K562 (cell line): ENCODE results near the gene PAQR6. TPM values are rescaled to one million over a fixed set of nuclear protein-coding genes. Genes with fewer than 3 reads are reported as not detected.

Source experiments
- DEAF1 ChIP-seq: fragments of 450-650 bp; formaldehyde crosslinking; IDR thresholded peaks from 2 replicates; pipeline ENCODE4 v1.4.0; 2020; ENCODE audit warnings: mild to moderate bottlenecking, moderate library complexity
- EHMT2 ChIP-seq: fragments of 450-650 bp; IDR thresholded peaks from 2 replicates; pipeline ENCODE4 v1.6.1; 2018; ENCODE audit warnings: antibody characterized with exemption
- ELK3 ChIP-seq: fragments of 450-650 bp; formaldehyde crosslinking; IDR thresholded peaks from 2 replicates; pipeline ENCODE4 v1.4.0; 2020; ENCODE audit warnings: mild to moderate bottlenecking
- FOXK1 ChIP-seq: sonication (generic); formaldehyde crosslinking; IDR thresholded peaks from 2 replicates; pipeline ENCODE4 v1.8.0; 2022; ENCODE audit warnings: missing genetic modification reagents, mild to moderate bottlenecking, borderline replicate concordance
- MTA2 ChIP-seq: fragments of 450-650 bp; IDR thresholded peaks from 2 replicates; pipeline ENCODE4 v1.6.1; 2016; ENCODE audit warnings: low read depth
- MTA3 ChIP-seq: fragments of 450-650 bp; formaldehyde crosslinking; IDR thresholded peaks from 2 replicates; pipeline ENCODE4 v1.6.1; 2017; ENCODE audit warnings: mild to moderate bottlenecking, borderline replicate concordance
- MTF1 ChIP-seq: fragments of 250-450 bp; sonication (Bioruptor Pico); IDR thresholded peaks from 2 replicates; pipeline ENCODE4 v1.9.0; 2021; ENCODE audit warnings: moderate library complexity, mild to moderate bottlenecking, inconsistent platforms, borderline replicate concordance
- PATZ1 ChIP-seq: fragments of 250-450 bp; sonication (Bioruptor Pico); IDR thresholded peaks from 2 replicates; pipeline ENCODE4 v1.5.0; 2020; ENCODE audit warnings: mild to moderate bottlenecking, borderline replicate concordance
- PCBP1 ChIP-seq: fragments of 200-400 bp; formaldehyde crosslinking; IDR thresholded peaks from 2 replicates; pipeline ENCODE4 v1.6.1; 2018; ENCODE audit warnings: mild to moderate bottlenecking, low read depth, low read length; ENCODE audit not compliant: poor library complexity, severe bottlenecking
- RBM25 ChIP-seq: fragments of 200-400 bp; formaldehyde crosslinking; IDR thresholded peaks from 2 replicates; pipeline ENCODE4 v1.6.1; 2018; ENCODE audit warnings: low read length, low read depth, moderate library complexity; ENCODE audit not compliant: severe bottlenecking
- SMARCB1 ChIP-seq: IDR thresholded peaks from 2 replicates; pipeline ENCODE4 v1.6.1; 2011; ENCODE audit warnings: improper control_type of control experiment, low read depth; ENCODE audit not compliant: insufficient read length
- TSHZ1 ChIP-seq: fragments of 250-450 bp; sonication (Bioruptor Pico); IDR thresholded peaks from 2 replicates; pipeline ENCODE4 v1.4.0; 2020; ENCODE audit warnings: mild to moderate bottlenecking, moderate library complexity
- USF2 ChIP-seq: sonication (generic); formaldehyde crosslinking; IDR thresholded peaks from 2 replicates; pipeline ENCODE4 v1.5.0; 2020; ENCODE audit warnings: missing genetic modification reagents
- ZBTB17 ChIP-seq: fragments of 450-650 bp; formaldehyde crosslinking; IDR thresholded peaks from 2 replicates; pipeline ENCODE4 v1.4.0; 2020; ENCODE audit warnings: mild to moderate bottlenecking
- ZNF140 ChIP-seq: fragments of 250-450 bp; sonication (Bioruptor Pico); IDR thresholded peaks from 2 replicates; pipeline ENCODE4 v1.8.0; 2021; ENCODE audit warnings: moderate library complexity, mild to moderate bottlenecking, inconsistent platforms
- ZNF175 ChIP-seq: fragments of 200-800 bp; sonication (Bioruptor generic); IDR thresholded peaks from 2 replicates; pipeline ENCODE4 v1.6.1; 2016; ENCODE audit warnings: low read depth, mild to moderate bottlenecking, missing genetic modification characterization, missing compliant biosample characterization
- ZNF3 ChIP-seq: fragments of 250-450 bp; sonication (Bioruptor Pico); IDR thresholded peaks from 2 replicates; pipeline ENCODE4 v1.5.0; 2021; ENCODE audit warnings: mild to moderate bottlenecking, moderate library complexity
- ZNF695 ChIP-seq: fragments of 450-650 bp; formaldehyde crosslinking; IDR thresholded peaks from 2 replicates; pipeline ENCODE4 v1.4.0; 2020; ENCODE audit warnings: mild to moderate bottlenecking, moderate library complexity
- polyA plus RNA-seq, 8 experiments: library from polyadenylated mRNA; depleted of rRNA in 4 of 8; stranded (reverse) in 5 of 8; unstranded in 3 of 8; fragments of >200 nt; fragmentation: Nextera tagmentation in 2 of 8; fragmentation: Illumina TruSeq in 1 of 8; extraction: Ambion mirVana in 2 of 8; extraction: Trizol in 1 of 8; gene quantifications; 2 replicates each; pipeline versions ENCODE4 v1.2.1 to v1.2.3, GENCODE V29; 2011 to 2014; ENCODE audit warnings: inconsistent platforms in 1 of 8, missing spikeins in 1 of 8
- total RNA-seq, 7 experiments: library from RNA; depleted of rRNA in 6 of 7; stranded (reverse); fragments of >200 nt in 6 of 7; fragmentation: Illumina TruSeq in 2 of 7; extraction: Trizol in 2 of 7; gene quantifications; 2 replicates each; pipeline versions ENCODE4 v1.2.1 to v1.2.3, GENCODE V29; 2011 to 2021; ENCODE audit warnings: low replicate concordance in 1 of 7

PAQR6 gene
- total and polyA plus RNA-seq, 9 of the 15 experiments (the other 6 are each of a cell fraction or from before 2014, with no cell fraction given): 0.07 to 1.8 (median 0.62) TPM

GRCh38 chr1:156193488-156194299 is 54.2 kb downstream of the PAQR6 start, which contains the start of gene SLC25A44 (continued):
- TF ChIP-seq FOXK1 (CRISPR knock-in tag): no peak
- no peak for TF ChIP-seq ELK3 (CRISPR knock-in tag)
- TF ChIP-seq ZNF175: no peak
- TF ChIP-seq MTF1 (CRISPR knock-in tag): no peak
- TF ChIP-seq ZNF3 (CRISPR knock-in tag): no peak
- no peak for TF ChIP-seq RBM25
- no peak for TF ChIP-seq SMARCB1
- TF ChIP-seq PATZ1 (CRISPR knock-in tag): no peak
- no peak for TF ChIP-seq TSHZ1
- peak; percentile 5; the same call in 1 of the 2 replicates for TF ChIP-seq USF2
- no peak for TF ChIP-seq ZNF140 (CRISPR knock-in tag)
- no peak for TF ChIP-seq EHMT2
- 0 out of 2 replicates have a peak, but pooled peaks have one; percentile 7 for TF ChIP-seq MTA2
- TF ChIP-seq PCBP1: no peak
- TF ChIP-seq MTA3: peak; percentile 44; the same call in 1 of the 2 replicates
- no peak for TF ChIP-seq ZNF695 (CRISPR knock-in tag)
- no peak for TF ChIP-seq DEAF1
- no peak for TF ChIP-seq ZBTB17 (CRISPR knock-in tag)
